GM23338 (cell line): ENCODE results near the gene COL9A3.

ENCODE experiments used
- CTCF ChIP-seq, 2 experiments: fragments of 200-600 bp in 1 of 2; sonication (generic) in 1 of 2; conservative IDR thresholded peaks; 2 replicates each; pipeline versions ENCODE4 v1.5.1 to v1.6.1; 2016 to 2017; ENCODE audit warnings: antibody characterized with exemption in 2 of 2, low read depth in 2 of 2, mild to moderate bottlenecking in 2 of 2, moderate library complexity in 1 of 2
- EZH2 ChIP-seq: fragments of 200-600 bp; sonication (generic); IDR thresholded peaks from one replicate; pipeline ENCODE4 v1.8.0; 2017; ENCODE audit warnings: antibody characterized with exemption, mild to moderate bottlenecking, low read depth; ENCODE audit not compliant: unreplicated experiment
- EZH2phosphoT487 ChIP-seq: fragments of 200-600 bp; sonication (generic); IDR thresholded peaks from one replicate; pipeline ENCODE4 v1.8.1; 2018; ENCODE audit warnings: antibody characterized with exemption; ENCODE audit not compliant: unreplicated experiment
- STAT1 ChIP-seq: IDR thresholded peaks from one replicate; pipeline ENCODE4 v1.6.1; 2016; ENCODE audit warnings: antibody characterized with exemption; ENCODE audit not compliant: unreplicated experiment

- no peak for TF ChIP-seq CTCF (conservative IDR thresholded peaks at IDR 0.05; ENCODE audit: low read depth in 2 of 2)
- TF ChIP-seq EZH2, result no peak
- no peak for TF ChIP-seq STAT1
- no peak for TF ChIP-seq EZH2phosphoT487
Measured at GRCh38 chr20:62823688-62824475, 7.0 kb downstream of the COL9A3 start.
